8988T (cell line): ENCODE results near the gene ZNF121.

Experiments used
- DNase-seq: peaks from one replicate; pipeline ENCODE4 v3.0.0; 2011

The ZNF121 gene

DNA sequence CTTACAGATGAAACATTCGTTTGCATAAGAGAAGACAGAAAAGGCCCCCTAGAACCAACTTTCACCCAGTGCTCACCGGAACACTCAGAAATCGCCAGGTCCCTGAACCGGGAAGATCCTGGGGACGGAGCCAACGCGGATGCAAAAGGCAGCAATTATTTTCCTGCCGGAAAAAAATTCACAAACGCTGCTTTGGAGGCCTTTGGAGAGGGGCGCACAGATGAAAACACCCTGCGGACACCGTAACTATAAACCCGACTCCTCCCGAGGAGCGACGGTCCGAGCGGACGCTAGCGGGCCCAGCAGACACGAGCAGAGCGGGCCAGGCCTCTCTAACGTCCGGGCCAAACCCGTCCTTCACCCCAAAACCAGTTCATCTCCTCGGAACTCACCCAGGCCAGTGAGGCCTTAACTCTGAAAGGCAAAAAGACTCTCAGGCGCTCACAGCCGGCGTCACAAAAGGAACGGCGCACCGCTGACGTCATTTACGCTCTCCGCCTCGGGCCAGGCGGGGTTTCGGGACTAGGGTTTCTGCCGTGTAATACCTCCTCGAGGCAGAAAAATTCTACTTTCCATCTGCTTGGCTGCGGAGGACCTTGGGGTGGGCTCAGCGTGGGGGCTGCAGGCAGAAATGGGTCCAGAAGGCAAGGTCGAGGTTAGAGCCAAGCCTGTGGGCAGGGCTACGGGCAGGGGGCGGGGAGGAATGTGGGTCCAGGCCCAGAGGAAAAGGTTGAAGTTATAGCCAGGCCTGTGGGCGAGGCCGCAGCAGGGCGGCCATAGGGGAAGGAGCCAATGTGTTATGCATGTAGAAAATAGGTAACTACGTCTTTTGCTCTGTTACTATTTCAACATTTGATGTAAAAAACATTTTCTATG lies 45.9 kb downstream of the ZNF121 start, which contains the start of gene ZNF426:
Gene ZNF426, minus strand, starts transcription at position 463 of the 876 bp plus-strand sequence. CDS start 2,413 bp downstream, outside the sequence.
- peak; percentile 61 for DNase-seq

DNA sequence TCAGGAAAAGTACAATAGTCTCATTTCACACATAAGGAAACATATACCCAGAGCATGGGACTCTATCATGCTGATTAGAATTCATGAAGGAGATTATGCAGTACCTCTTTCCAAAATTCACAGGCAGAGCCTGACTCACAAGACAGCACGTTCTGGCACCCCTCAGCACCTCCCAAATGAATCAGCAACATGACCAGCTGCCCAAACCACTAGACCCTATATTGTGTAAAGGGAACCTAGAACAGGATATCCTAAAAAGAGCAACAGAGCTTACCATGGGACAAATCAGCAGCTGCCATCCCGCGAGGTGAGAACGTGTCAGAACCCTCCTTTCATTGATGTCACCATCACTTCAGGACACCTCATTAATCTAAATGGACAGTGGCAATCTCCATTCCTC lies 48.4 kb downstream of the ZNF121 start:
- no peak for DNase-seq

GRCh38 chr19:9531933-9532332 lies 52.4 kb downstream of the ZNF121 start:
- DNase-seq, result no peak

DNA sequence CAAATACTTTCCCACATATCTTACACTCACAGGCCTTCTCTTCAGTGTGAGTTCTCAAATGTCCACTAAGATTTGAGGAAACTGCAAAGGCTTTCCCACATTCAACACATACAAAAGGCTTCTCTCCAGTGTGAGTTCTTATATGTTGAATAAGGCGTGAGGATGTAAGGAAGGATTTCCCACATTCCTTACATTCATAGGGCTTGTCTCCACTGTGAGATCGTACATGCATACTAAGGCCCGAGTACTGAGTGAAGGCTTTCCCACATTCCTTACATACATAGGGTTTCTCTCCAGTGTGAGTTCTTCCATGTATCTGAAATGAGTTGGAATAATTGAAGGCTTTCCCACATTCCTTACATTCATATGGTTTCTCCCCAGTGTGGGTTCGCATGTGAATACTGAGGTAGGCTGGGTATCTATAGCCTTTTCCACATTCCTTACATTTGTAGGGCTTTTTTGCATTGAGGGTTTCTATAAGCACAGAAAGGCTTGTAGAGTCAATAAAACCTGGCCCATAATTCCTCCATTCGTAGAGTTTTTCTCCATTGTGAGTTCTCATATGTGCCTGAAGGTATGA lies 55.5 kb downstream of the ZNF121 start:
- DNase-seq, result no peak

- no peak for DNase-seq
These were observed 60.3 kb downstream of the ZNF121 start for GRCh38 chr19:9523885-9524474.
